Activated naive CD8-positive, alpha-beta T cell treated with anti-CD3 and anti-CD28 coated beads, Interleukin-2, amount 50 U/mL, for 16 hours (primary cell): ENCODE measurements around the gene KLK5.
"Not testable (repeated sequence)": the region's sequence is repeated elsewhere in the genome, so short reads cannot be mapped to it uniquely, and the experiment has no call there.

Experiments used
- DNase-seq: peaks from one replicate; pipeline ENCODE4 v3.0.0-alpha.2; 2020; ENCODE audit warnings: low read depth, low spot score

The KLK5 gene

DNA sequence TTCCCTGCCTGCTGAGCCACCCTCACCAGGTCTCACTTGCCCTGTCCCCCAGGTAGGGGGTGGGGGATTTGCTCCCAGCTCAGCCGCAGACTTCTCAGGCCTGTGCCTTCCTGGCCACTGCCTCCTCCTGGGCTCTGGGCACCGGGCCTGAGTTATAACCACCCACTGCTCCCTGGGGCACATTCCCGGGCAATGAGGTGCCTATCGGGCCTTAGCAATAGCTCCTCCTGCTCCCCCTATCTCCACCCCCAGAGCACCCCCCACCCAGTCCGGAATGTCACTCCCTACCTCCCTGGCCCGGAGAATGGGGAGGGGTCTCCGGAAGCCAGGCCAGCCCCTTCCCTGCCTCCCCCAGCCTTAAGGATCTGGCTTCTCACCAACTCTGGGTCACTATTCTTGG is at the start of gene KLK5:
Gene KLK5, minus strand, starts transcription at position 129 of the 400 bp plus-strand sequence. CDS start 381 bp downstream, outside the sequence.
- no peak for DNase-seq

DNA sequence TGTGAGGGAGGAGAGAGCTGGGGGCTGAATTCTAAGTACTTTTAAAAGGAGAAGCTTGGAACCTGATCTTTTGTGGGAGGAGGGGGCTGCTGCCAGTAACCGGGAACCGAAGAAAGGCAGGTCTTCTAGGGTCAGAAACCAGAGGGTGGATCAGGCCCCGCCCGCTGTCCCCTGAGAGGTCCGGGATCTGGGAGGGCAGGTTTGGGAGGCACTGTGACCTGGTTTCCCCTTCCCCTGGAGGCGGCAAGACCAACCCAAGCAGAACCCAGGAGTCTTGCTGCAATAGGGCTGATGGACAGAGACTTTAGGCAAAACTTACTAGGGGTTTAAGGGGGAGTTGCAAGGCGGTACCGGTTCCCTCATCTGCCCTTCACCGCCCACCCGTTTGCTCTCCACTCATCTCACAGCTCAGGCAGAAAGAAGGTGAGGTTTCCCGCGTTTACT is 49.3 kb upstream of the KLK5 start:
- no peak for DNase-seq

DNA sequence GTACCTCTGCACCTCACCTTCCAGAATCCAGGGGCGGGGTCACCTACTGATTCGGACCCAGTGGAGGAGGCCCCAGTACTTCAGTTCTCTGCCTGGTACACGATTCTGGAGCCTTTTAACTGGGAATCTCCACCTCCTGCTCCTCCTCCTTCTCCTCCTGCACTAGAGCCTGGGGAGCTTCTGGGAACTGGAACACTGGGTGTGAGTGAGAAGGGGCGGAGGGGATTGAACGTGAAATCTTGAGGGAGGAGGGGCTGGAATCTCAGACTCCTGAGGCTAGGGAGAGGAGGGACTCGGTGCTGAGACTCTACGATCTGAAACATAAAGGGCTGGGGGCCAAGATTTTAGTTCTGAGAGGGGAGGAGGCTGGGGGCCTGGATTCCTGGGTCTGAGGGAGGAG is 48.7 kb upstream of the KLK5 start, which contains the start of gene KLK8:
Gene KLK8, minus strand, starts transcription at position 90 of the 400 bp plus-strand sequence. CDS start 437 bp downstream, outside the sequence.
- no peak for DNase-seq

GRCh38 chr19:51000981-51001380 is 48.1 kb upstream of the KLK5 start:
- no peak for DNase-seq

DNA sequence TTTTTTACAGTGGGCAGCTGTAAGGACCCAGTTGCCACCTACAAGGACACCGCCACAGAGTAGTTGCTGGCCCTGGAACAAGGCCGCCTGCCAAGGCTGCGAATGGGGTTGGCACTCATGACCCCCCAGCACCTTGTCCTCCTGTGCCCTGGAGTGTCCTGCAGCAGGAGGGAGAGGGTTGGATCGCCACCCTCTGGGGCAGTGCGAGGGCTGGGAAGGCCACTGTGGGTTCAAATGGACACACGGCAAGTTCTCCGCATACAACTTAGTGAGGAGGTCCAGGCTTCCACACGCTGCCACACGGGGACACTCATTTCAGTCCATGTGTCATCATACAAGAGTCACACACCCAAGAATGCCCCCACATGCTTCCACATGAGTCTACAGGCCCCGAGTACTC is 47.6 kb upstream of the KLK5 start:
- no peak for DNase-seq

GRCh38 chr19:50998686-50999085 is 45.8 kb upstream of the KLK5 start:
- DNase-seq, result no peak

- no peak for DNase-seq
Observed at GRCh38 chr19:50998061-50998460, 45.2 kb upstream of the KLK5 start.

- DNase-seq, result no peak
Observed at GRCh38 chr19:50994129-50994528, 41.3 kb upstream of the KLK5 start.

DNA sequence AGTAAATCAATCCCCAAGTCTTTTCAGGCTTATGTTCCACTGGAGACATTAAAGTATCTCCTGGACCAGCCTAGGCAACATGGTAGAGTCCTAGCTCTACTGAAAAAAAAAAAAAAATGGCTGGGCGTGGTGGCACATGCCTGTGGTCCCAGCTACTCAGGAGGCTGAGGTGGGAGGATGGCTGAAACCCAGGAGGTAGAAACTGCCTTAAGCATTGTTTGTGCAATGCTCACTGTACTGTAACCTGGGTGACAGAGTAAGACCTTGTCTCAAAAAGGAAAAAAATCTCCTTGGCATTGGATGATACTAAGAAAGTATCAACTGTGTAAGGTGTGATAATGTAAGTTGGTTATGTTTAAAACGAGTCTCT is 39.8 kb upstream of the KLK5 start:
- no peak for DNase-seq

DNA sequence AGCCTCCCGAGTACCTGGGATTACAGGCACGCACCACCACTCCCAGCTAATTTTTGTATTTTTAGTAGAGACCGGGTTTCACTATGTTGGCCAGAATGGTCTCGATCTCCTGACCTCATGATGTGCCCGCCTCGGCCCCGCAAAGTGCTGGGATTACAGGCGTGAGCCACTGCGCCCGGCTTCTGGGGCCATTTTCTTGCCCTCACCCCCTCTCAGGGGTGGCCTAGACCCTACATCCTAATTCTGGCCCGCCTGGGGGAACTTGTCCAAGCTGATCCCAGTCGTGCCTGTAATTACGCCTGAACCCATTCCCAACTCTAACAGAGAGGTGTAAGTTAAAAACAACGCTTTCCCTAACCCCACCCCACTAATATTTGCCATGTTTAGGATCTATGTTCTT is 31.6 kb upstream of the KLK5 start:
- DNase-seq, result not testable (repeated sequence)

GRCh38 chr19:50983625-50984292 is 30.9 kb upstream of the KLK5 start, which contains the start of gene KLK7:
Gene KLK7, minus strand, starts transcription at chr19:50983917. Its CDS starts 1,518 bp downstream, at chr19:50982399.
- DNase-seq, result no peak

GRCh38 chr19:50982186-50982585 is 29.3 kb upstream of the KLK5 start:
- DNase-seq, result no peak

DNA sequence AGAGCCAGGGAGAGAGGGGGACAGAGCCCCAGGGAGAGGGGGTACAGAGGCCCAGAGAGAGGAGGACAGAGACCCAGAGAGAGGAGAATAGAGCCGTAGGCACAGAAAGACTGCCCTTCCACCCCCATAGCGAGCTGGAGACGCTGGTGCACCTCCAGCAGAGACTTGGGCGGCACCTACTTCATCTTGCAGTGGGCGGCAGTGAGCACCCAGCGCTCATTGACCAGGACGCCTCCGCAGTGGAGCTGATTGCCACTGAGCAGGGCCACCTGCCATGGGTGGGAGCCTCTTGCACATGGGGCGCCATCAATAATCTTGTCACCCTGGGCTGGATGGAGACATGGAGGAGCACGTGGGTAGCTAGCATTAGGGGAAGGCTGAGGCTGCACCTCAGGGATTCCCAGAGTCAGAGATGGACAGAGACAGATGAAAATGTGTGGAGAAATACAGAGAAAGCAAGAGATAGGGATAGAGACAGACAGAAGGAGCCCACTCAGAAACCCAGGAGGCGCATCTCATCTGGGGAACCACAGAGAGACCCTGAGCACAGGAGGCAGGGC is 28.8 kb upstream of the KLK5 start:
- no peak for DNase-seq

- no peak for DNase-seq
Observed at GRCh38 chr19:50980208-50980607, 27.4 kb upstream of the KLK5 start.

- no peak for DNase-seq
Observed at GRCh38 chr19:50979758-50980157, 26.9 kb upstream of the KLK5 start.

GRCh38 chr19:50978772-50979390 is 26.0 kb upstream of the KLK5 start:
- DNase-seq, result no peak

GRCh38 chr19:50977626-50978025 is 24.8 kb upstream of the KLK5 start:
- DNase-seq, result no peak

DNA sequence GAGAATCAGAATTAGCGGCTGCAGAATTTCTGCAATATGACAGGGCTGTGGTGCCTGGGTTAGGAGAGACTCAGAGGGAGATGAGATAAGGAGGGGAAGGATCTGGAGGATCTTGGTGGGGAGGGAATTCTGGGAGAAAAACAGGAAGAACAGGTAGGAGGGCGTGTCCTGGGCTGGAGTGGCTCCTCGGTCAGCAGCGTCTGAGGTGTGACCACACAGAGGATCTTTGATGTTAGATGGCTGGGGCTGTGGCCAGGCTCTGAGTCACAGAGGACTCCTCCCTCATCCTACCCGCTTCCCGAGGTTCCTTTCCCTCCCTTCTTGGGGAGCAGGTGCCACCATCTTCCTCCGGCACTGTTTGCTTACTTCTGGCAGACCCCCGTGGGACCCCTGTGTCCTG is 22.9 kb upstream of the KLK5 start:
- no peak for DNase-seq

DNA sequence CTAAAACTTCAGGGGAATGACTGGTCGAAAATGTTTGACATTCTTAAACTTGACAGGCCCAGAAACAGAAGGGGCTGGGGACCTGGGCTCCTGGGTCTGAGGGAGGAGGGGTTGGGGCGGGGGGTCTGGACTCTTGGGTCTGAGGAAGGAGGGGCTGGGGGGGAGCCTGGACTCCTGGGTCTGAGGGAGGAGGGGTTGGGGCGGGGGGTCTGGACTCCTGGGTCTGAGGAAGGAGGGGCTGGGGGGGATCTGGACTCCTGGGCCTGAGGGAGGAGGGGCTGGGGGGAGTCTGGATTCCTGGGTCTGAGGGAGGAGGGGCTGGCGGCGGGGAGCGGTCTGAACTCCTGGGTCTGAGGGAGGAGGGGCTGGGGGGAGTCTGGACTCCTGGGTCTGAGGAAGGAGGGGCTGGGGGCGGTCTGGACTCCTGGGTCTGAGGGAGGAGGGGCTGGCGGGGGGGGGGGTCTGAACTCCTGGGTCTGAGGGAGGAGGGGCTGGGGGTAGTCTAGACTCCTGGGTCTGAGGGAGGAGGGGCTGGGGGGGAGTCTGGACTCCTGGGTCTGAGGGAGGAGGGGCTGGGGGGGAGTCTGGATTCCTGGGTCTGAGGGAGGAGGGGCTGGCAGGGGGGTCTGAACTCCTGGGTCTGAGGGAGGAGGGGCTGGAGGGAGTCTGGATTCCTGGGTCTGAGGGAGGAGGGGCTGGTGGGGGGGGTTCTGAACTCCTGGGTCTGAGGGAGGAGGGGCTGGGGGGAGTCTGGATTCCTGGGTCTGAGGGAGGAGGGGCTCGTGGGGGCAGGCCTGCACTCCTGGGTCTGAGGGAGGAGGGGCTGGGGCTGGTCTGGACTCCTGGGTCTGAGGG is 22.1 kb upstream of the KLK5 start:
- no peak for DNase-seq

DNA sequence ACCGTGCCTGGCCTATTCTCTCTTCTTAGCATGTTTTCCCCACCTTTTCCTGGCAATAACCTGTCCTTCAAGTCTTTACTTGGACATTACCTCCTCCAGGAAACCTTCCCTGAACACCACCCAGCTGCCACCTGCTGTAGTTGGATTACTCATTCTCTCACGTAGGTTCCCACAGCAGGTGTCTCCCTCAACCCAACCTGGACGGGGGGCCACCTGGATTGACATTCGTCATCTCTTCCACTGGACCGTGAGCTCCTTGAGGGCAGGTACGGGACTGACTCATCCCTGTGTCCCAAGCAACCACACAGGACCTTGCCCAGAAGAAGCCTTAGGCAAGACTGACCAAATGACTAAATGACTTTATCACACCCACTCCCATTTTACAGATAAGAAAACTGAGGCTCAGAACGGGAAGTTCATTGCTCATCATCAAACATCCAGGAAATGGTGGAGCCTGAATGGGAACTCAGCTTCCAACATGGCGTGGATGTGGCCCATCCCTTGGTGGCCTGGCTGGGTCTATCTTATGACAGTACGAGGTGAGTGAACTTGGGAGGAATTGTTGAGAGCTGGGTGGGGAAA is 20.0 kb upstream of the KLK5 start:
- no peak for DNase-seq

GRCh38 chr19:50969810-50970209 is 17.0 kb upstream of the KLK5 start:
- DNase-seq, result not testable (repeated sequence)

- DNase-seq, result no peak
Observed at GRCh38 chr19:50969413-50969760, 16.5 kb upstream of the KLK5 start, which contains the start of gene KLK6. Gene KLK6, minus strand, starts transcription at chr19:50969591. Its CDS starts 1,487 bp downstream, at chr19:50968104.
